Ovary (tissue), 9 donors: ENCODE measurements around the gene WNK1. TPM values are rescaled to one million over a fixed set of nuclear protein-coding genes. Genes with fewer than 3 reads are reported as not detected.

ENCODE experiments used
- DNase-seq, 5 donors: peaks; one replicate each; pipeline ENCODE4 v3.0.0-alpha.2; 2019 to 2020
- H3K27ac ChIP-seq, 2 donors: fragments of 200-600 bp; one replicate each; pipeline versions ENCODE4 v1.5.1 to v1.8.0; 2019 to 2022
- H3K27me3 ChIP-seq: fragments of 200-600 bp; one replicate; pipeline ENCODE4 v1.8.0; 2022
- H3K36me3 ChIP-seq: fragments of 200-600 bp; sonication (generic); one replicate; pipeline ENCODE4 v1.5.1; 2019
- H3K4me1 ChIP-seq: one replicate; pipeline ENCODE4 v1.8.1; 2013; ENCODE audit warnings: mild to moderate bottlenecking, moderate library complexity; ENCODE audit not compliant: insufficient read depth
- H3K4me3 ChIP-seq: fragments of 200-600 bp; sonication (generic); one replicate; pipeline ENCODE4 v1.5.1; 2017
- H3K9me3 ChIP-seq, 2 donors: fragments of 200-600 bp in 1 of 2; sonication (generic) in 1 of 2; one replicate each; pipeline versions ENCODE4 v1.5.1 to v1.8.1; 2013 to 2019; ENCODE audit warnings: mild to moderate bottlenecking in 1 of 2, moderate library complexity in 1 of 2
- CTCF ChIP-seq, 3 donors: fragments of 450-650 bp in 2 of 3; fragments of 200-600 bp in 1 of 3; IDR thresholded peaks; one replicate each; pipeline versions ENCODE4 v1.5.1 to v1.8.0; 2016 to 2022; ENCODE audit warnings: antibody characterized with exemption in 3 of 3, mild to moderate bottlenecking in 1 of 3
- EP300 ChIP-seq: sonication (generic); formaldehyde crosslinking; IDR thresholded peaks from one replicate; pipeline ENCODE4 v1.6.1; 2017; ENCODE audit warnings: antibody characterized with exemption
- POLR2A ChIP-seq: fragments of 450-650 bp; IDR thresholded peaks from one replicate; pipeline ENCODE4 v1.6.1; 2017; ENCODE audit warnings: antibody characterized with exemption, mild to moderate bottlenecking, moderate library complexity
- WGBS, 3 donors: extraction: QIAGEN DNeasy Blood & Tissue Kit in 1 of 3; methylation state at CpG; one replicate each; pipeline versions ENCODE4 v1.1.5 to v1.1.7; 2013 to 2017; 5-methylcytosine and 5-hydroxymethylcytosine counted together
- intact Hi-C, 4 donors: fragments of 100-400 bp; cut with DNase I; formaldehyde crosslinking; loops; one replicate each; pipeline versions ENCODE4 v1.11.0 to v1.15.1; 2022 to 2023
- polyA plus RNA-seq, 2 donors: library from polyadenylated mRNA; stranded (reverse); fragments of 200-250 nt in 1 of 2; fragments of 350-450 nt in 1 of 2; fragmentation: Illumina TruSeq in 1 of 2; extraction: RNeasy Lipid Tissue Mini Kit (QIAGEN cat#74804) in 1 of 2; gene quantifications; one replicate each; pipeline ENCODE4 v1.2.3, GENCODE V29; 2013 to 2014
- total RNA-seq, 7 donors: library from RNA; depleted of rRNA in 2 of 7; stranded (reverse); fragments of >200 nt in 2 of 7; fragmentation: NEBNext Ultra II Directional in 3 of 7; extraction: Animal tissue kit (Norgen Biotek cat#: 25700) in 3 of 7; gene quantifications; one replicate each; pipeline versions ENCODE4 v1.1.0 to v1.2.4, GENCODE V29; 2016 to 2023
- donor health status: DM: no; HTN: no; CAD: no; lungs with moderate emphysema.
- donor health status: DM: no; HTN: no; CAD: no.
- donor health status: Bipolar disorder and iron deficiency.
- donor health status: DM: yes; HTN: yes; CAD: no.
- donor health status: DM: no; HTN: no; CAD: no.
- donor health status: DM: yes; HTN: yes; CAD: no.

The WNK1 gene
- total and polyA plus RNA-seq, 9 donors = 26.0 to 144 (median 98.3) TPM

GRCh38 chr12:724194-724855 is 28.1 kb upstream of the WNK1 start:
- Histone ChIP-seq H3K4me1 (no peaks in the 10 kb centered on the region), H3K36me3 (no peaks in the 10 kb centered on the region), H3K27me3 (no peaks in the 10 kb centered on the region), H3K27ac (no peak overlapping the region), H3K9me3 (no peaks in the 10 kb centered on the region), H3K4me3 (no peak overlapping the region)
- intact Hi-C loops = no loop called here
- TF ChIP-seq POLR2A = no peak
- TF ChIP-seq EP300 = no peak
- TF ChIP-seq CTCF (IDR thresholded peaks at IDR 0.05) = no peak
- 63 to 81% (median 79%) methylated on average over 6 of the region's 6 CpGs for WGBS, 3 donors
- no peak for DNase-seq

- Histone ChIP-seq H3K4me1 (no peaks in the 10 kb centered on the region), H3K27ac (no peak overlapping the region), H3K27me3 (no peaks in the 10 kb centered on the region), H3K9me3 (no peaks in the 10 kb centered on the region), H3K36me3 (no peaks in the 10 kb centered on the region), H3K4me3 (no peak overlapping the region)
- 96 to 100% (median 97%) methylated on average over 2 of the region's 2 CpGs for WGBS, 3 donors
- DNase-seq = no peak
- intact Hi-C loops = no loop called here
- TF ChIP-seq POLR2A = no peak
These were observed 27.3 kb upstream of the WNK1 start for GRCh38 chr12:725076-725475.

- H3K27ac ChIP-seq = no peak overlapping the region
- H3K27me3 ChIP-seq = no peaks in the 10 kb centered on the region
- no peak for TF ChIP-seq CTCF (IDR thresholded peaks at IDR 0.05)
- TF ChIP-seq EP300 = no peak
- no peaks in the 10 kb centered on the region for H3K4me1 ChIP-seq
- DNase-seq = no peak
- no peaks in the 10 kb centered on the region for H3K9me3 ChIP-seq
- H3K4me3 ChIP-seq = no peak overlapping the region
- H3K36me3 ChIP-seq = no peaks in the 10 kb centered on the region
- intact Hi-C loops = no loop called here
- 51 to 52% (median 51%) methylated on average over 5 of the region's 5 CpGs for WGBS, 3 donors
These were observed 25.9 kb upstream of the WNK1 start for GRCh38 chr12:726281-727140.

- H3K36me3 ChIP-seq = no peaks in the 10 kb centered on the region
- H3K4me1 ChIP-seq = no peaks in the 10 kb centered on the region
- DNase-seq = no peak
- 88 to 94% (median 90%) methylated on average over 6 of the region's 6 CpGs for WGBS, 3 donors
- no peaks in the 10 kb centered on the region for H3K27me3 ChIP-seq
- no peak overlapping the region for H3K4me3 ChIP-seq
- intact Hi-C loops = no loop called here
- TF ChIP-seq POLR2A (no peak), EP300 (no peak), CTCF (IDR thresholded peaks at IDR 0.05) (no peak)
- no peaks in the 10 kb centered on the region for H3K9me3 ChIP-seq
- H3K27ac ChIP-seq = no peak overlapping the region
These were observed 25.1 kb upstream of the WNK1 start for GRCh38 chr12:727321-727720.

GRCh38 chr12:728781-729180 is 23.6 kb upstream of the WNK1 start:
- Histone ChIP-seq H3K27ac (no peak overlapping the region), H3K4me1 (no peaks in the 10 kb centered on the region), H3K4me3 (no peak overlapping the region), H3K9me3 (no peaks in the 10 kb centered on the region), H3K27me3 (no peaks in the 10 kb centered on the region), H3K36me3 (no peaks in the 10 kb centered on the region)
- WGBS, 3 donors = 23 to 37% (median 32%) methylated on average over 2 of the region's 2 CpGs
- no peak for TF ChIP-seq POLR2A
- TF ChIP-seq EP300 = no peak
- TF ChIP-seq CTCF (IDR thresholded peaks at IDR 0.05) = no peak
- intact Hi-C loops = no loop called here
- DNase-seq = no peak
